MCF 10A (cell line): ENCODE measurements around the gene SPHKAP. TPM values are rescaled to one million over a fixed set of nuclear protein-coding genes. Genes with fewer than 3 reads are reported as not detected.

ENCODE experiments used
- BruUV-seq: library from RNA; stranded (reverse); fragments of 400-500 nt; replicated peaks from 2 replicates; lab custom pipeline; 2021; lab: Mats Ljungman, UMichigan
- CTCF ChIA-PET: fragments of 300-600 bp; sonication (Branson Sonifier 250); formaldehyde crosslinking; extraction: SDS; loops from one replicate; lab custom pipeline; 2021; ENCODE audit warnings: antibody characterized with exemption, inconsistent platforms; lab: Yijun Ruan, JAX
- POLR2A ChIA-PET: fragments of 300-600, 350-650 bp; sonication (Branson Sonifier 250); formaldehyde crosslinking; extraction: SDS; loops from one replicate; lab custom pipeline; 2020; ENCODE audit warnings: antibody characterized with exemption, inconsistent platforms; lab: Yijun Ruan, JAX
- DNase-seq: peaks from one replicate; pipeline ENCODE4 v3.0.0-alpha.2; 2018; ENCODE audit not compliant: unreplicated experiment
- H3K27ac Mint-ChIP-seq: one replicate; pipeline ENCODE4 v1.8.0; 2022; ENCODE audit warnings: mild to moderate bottlenecking, low read depth, mixed read lengths; ENCODE audit not compliant: unreplicated experiment
- H3K27me3 Mint-ChIP-seq: one replicate; pipeline ENCODE4 v1.8.0; 2022; ENCODE audit warnings: mixed read lengths; ENCODE audit not compliant: insufficient read depth, unreplicated experiment
- H3K36me3 Mint-ChIP-seq: one replicate; pipeline ENCODE4 v1.8.0; 2022; ENCODE audit warnings: mild to moderate bottlenecking, moderate library complexity, mixed read lengths; ENCODE audit not compliant: insufficient read depth, unreplicated experiment
- H3K4me1 Mint-ChIP-seq: one replicate; pipeline ENCODE4 v1.8.0; 2022; ENCODE audit warnings: mixed read lengths; ENCODE audit not compliant: insufficient read depth, unreplicated experiment
- H3K4me3 Mint-ChIP-seq: one replicate; pipeline ENCODE4 v1.8.0; 2022; ENCODE audit warnings: mild to moderate bottlenecking, moderate library complexity, mixed read lengths; ENCODE audit not compliant: unreplicated experiment
- H3K9me3 Mint-ChIP-seq: one replicate; pipeline ENCODE4 v1.8.0; 2022; ENCODE audit warnings: mixed read lengths; ENCODE audit not compliant: unreplicated experiment
- intact Hi-C: fragments of 100-400 bp; cut with micrococcal nuclease; formaldehyde crosslinking; loops from 2 replicates; pipeline ENCODE4 v1.14.1; 2022
- total RNA-seq: library from RNA; stranded (reverse); gene quantifications from 2 replicates; pipeline ENCODE4 v1.2.3, GENCODE V29; 2022
- TF ChIP-seq, protein P1 (sequence below): fragments of 200-600 bp; IDR thresholded peaks from one replicate; pipeline ENCODE4 v1.8.0; 2022; ENCODE audit warnings: antibody characterized with exemption, mild to moderate bottlenecking; ENCODE audit not compliant: unreplicated experiment

Gene SPHKAP
- total RNA-seq, 1 experiment from 2014 or later: not detected

DNA sequence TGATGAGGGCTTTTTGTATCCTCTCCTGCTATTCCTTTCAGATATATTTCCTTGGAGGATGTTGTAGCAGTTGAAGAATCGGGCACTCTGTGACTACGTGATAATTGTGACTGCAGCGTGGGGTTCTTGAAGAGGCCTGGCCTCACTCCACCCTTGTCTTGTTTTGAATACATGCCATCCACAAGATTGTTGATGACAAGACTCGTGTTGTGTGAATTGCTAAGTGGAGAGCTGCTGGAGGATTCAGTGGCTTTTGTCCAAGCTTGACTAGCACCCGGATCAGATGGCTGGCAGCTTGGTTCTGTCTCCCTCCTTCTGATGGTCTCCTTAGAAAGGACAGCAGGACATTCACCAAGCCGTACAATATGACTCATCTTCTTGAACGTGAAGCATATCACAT lies 163.2 kb downstream of the SPHKAP start:
- H3K36me3 Mint-ChIP-seq: no peaks in the 10 kb centered on the region
- TF ChIP-seq, protein P1, sequence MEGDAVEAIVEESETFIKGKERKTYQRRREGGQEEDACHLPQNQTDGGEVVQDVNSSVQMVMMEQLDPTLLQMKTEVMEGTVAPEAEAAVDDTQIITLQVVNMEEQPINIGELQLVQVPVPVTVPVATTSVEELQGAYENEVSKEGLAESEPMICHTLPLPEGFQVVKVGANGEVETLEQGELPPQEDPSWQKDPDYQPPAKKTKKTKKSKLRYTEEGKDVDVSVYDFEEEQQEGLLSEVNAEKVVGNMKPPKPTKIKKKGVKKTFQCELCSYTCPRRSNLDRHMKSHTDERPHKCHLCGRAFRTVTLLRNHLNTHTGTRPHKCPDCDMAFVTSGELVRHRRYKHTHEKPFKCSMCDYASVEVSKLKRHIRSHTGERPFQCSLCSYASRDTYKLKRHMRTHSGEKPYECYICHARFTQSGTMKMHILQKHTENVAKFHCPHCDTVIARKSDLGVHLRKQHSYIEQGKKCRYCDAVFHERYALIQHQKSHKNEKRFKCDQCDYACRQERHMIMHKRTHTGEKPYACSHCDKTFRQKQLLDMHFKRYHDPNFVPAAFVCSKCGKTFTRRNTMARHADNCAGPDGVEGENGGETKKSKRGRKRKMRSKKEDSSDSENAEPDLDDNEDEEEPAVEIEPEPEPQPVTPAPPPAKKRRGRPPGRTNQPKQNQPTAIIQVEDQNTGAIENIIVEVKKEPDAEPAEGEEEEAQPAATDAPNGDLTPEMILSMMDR: no peak
- no peaks in the 10 kb centered on the region for H3K27me3 Mint-ChIP-seq
- no peak overlapping the region for H3K27ac Mint-ChIP-seq
- intact Hi-C loops: no loop called here
- CTCF ChIA-PET: no interaction called here
- BruUV-seq: no TSS peak
- no peak overlapping the region for H3K4me3 Mint-ChIP-seq
- DNase-seq: no peak
- no peaks in the 10 kb centered on the region for H3K9me3 Mint-ChIP-seq
- POLR2A ChIA-PET: no interaction called here
- H3K4me1 Mint-ChIP-seq: no peaks in the 10 kb centered on the region

DNA sequence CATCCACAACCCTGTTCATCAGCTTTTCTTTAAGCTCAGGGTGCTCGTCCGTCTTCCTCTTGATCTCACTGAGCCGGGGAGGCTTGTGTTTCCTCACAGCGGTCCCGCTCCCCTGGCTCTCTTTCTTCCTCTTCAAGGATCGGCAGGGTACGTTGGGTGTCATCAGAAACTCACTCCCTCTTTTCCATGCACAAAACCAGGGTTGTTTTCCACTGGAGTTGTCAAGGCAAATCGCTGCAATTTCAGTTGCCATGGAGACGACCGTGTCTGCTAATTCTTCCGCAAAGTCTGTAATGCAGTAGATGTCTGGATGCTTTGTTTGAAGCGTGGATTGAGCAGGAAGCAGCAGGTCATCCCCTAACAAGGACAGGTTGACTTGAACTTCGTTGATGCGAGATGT lies 163.7 kb downstream of the SPHKAP start:
- Mint-ChIP-seq H3K36me3 (no peaks in the 10 kb centered on the region), H3K27ac (no peak overlapping the region), H3K4me1 (no peaks in the 10 kb centered on the region), H3K9me3 (no peaks in the 10 kb centered on the region), H3K4me3 (no peak overlapping the region), H3K27me3 (no peaks in the 10 kb centered on the region)
- DNase-seq: no peak
- ChIA-PET POLR2A (no interaction called here), CTCF (no interaction called here)
- intact Hi-C loops: no loop called here
- BruUV-seq: no TSS peak
- TF ChIP-seq, protein P1: no peak

DNA sequence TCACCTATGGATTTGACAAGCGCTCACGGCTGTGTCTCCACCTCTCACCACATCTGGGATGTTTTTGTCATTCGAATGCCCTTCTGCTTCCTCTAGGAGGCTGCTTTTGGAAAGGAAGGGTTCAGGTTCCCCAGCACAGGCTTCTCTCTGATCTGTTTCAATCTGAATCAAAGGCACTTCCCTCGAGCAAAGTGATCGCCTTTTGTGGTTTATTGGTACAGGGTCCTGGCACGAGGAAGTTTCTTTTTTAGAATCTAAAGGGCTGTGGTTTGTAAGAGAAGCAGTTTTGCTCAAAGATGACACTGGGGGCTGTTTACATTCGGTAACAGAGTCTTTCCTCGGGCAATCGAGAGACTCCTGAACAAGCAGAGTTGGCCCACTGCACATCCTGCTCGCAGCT lies 165.1 kb downstream of the SPHKAP start:
- Mint-ChIP-seq H3K36me3 (no peaks in the 10 kb centered on the region), H3K27me3 (no peaks in the 10 kb centered on the region), H3K27ac (no peak overlapping the region), H3K4me1 (no peaks in the 10 kb centered on the region), H3K9me3 (no peaks in the 10 kb centered on the region), H3K4me3 (no peak overlapping the region)
- no peak for DNase-seq
- intact Hi-C loops: no loop called here
- BruUV-seq: no TSS peak
- POLR2A ChIA-PET: no interaction called here
- CTCF ChIA-PET: no interaction called here
- TF ChIP-seq, protein P1: no peak

DNA sequence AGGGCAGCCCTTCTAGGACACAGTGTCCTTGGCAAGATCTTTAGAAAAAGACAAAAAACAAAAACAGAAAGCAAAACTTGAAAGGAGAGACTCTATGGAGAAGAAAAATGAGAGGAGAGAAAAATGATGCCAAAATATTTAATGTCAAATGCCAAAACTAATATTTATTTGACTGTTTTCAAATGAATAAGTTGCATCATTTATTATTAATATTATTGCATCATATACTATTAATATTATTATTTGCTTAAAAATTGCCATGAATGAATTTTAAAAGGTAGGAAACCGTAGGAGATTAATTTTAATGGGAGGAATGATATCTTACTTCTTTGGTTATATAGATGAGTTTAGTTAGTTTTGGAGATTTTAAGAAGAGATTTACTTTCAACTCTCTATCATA lies 165.7 kb downstream of the SPHKAP start:
- Mint-ChIP-seq H3K4me1 (no peaks in the 10 kb centered on the region), H3K27me3 (no peaks in the 10 kb centered on the region), H3K36me3 (no peaks in the 10 kb centered on the region), H3K27ac (no peak overlapping the region), H3K4me3 (no peak overlapping the region), H3K9me3 (no peaks in the 10 kb centered on the region)
- ChIA-PET CTCF (no interaction called here), POLR2A (no interaction called here)
- no TSS peak for BruUV-seq
- DNase-seq: no peak
- intact Hi-C loops: no loop called here
- TF ChIP-seq, protein P1: no peak
